Activated CD8-positive, alpha-beta T cell treated with anti-CD3 and anti-CD28 coated beads for 36 hours (primary cell): ENCODE data around the gene POU2AF3. TPM values are rescaled to one million over a fixed set of nuclear protein-coding genes. Genes with fewer than 3 reads are reported as not detected.

Experiments used
- ATAC-seq: fragments of 200-7000 bp; cut with Tn5 transposase; one replicate; pipeline ENCODE4 v1.10.0; 2021; ENCODE audit warnings: mild to moderate bottlenecking, moderate library complexity
- CTCF ChIA-PET: fragments of 350-600 bp; sonication (Branson Sonifier 250); formaldehyde crosslinking; loops from one replicate; lab custom pipeline; 2021; ENCODE audit warnings: antibody characterized with exemption; lab: Charles Lee
- POLR2A ChIA-PET: fragments of 350-600 bp; sonication (Branson Sonifier 250); formaldehyde crosslinking; loops from one replicate; lab custom pipeline; 2021; ENCODE audit warnings: antibody characterized with exemption; lab: Charles Lee
- DNase-seq: peaks from one replicate; pipeline ENCODE4 v3.0.0-alpha.2; 2020
- H3K27ac Mint-ChIP-seq: one replicate; pipeline ENCODE4 v1.8.0; 2021; ENCODE audit warnings: mild to moderate bottlenecking, mixed read lengths
- H3K27me3 Mint-ChIP-seq: one replicate; pipeline ENCODE4 v1.8.0; 2021; ENCODE audit warnings: mixed read lengths
- H3K36me3 Mint-ChIP-seq: one replicate; pipeline ENCODE4 v1.8.0; 2021; ENCODE audit warnings: low read depth, mixed read lengths
- H3K4me1 Mint-ChIP-seq: one replicate; pipeline ENCODE4 v1.8.0; 2021; ENCODE audit warnings: low read depth, mixed read lengths
- H3K4me3 Mint-ChIP-seq: one replicate; pipeline ENCODE4 v1.8.0; 2021; ENCODE audit warnings: mild to moderate bottlenecking, moderate library complexity, mixed read lengths
- H3K9me3 Mint-ChIP-seq: one replicate; pipeline ENCODE4 v1.8.0; 2021; ENCODE audit warnings: mixed read lengths
- intact Hi-C: fragments of 100-400 bp; cut with micrococcal nuclease; formaldehyde crosslinking; loops from one replicate; pipeline ENCODE4 v1.10.0; 2022
- total RNA-seq, 2 experiments: library from RNA; stranded (reverse); gene quantifications; one replicate each; pipeline ENCODE4 v1.2.3, GENCODE V29; 2021
- TF ChIP-seq, protein P1 (sequence below): fragments of 200-600 bp; IDR thresholded peaks from one replicate; pipeline ENCODE4 v1.8.0; 2022; ENCODE audit warnings: antibody characterized with exemption, mild to moderate bottlenecking

The POU2AF3 gene
- total RNA-seq, 2 experiments from 2014 or later = not detected

DNA sequence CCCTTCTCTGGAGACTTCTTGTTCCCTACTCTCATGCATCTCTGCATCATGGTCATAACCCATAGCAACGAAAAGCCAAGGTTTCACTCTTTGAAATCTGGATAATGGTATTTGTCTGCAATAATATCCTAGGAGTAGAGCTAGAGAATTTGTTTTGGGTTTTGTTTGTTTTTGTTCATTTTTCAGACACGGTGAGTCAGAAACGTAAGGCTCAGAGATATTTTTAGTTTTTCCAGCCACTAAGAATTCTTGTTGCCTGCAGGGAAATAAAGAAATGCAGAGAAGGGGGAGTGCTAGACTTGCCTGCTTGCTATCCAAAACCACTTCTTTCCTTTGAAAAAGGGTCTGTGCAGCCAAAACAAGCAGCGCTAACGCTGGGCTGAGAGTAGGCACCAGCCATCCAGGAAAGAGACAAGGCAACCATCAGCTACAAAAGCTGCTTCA is 26.0 kb downstream of the POU2AF3 start:
- no peak overlapping the region for H3K4me3 Mint-ChIP-seq
- H3K9me3 Mint-ChIP-seq = no peaks in the 10 kb centered on the region
- H3K36me3 Mint-ChIP-seq = no peaks in the 10 kb centered on the region
- intact Hi-C loops = no loop called here
- TF ChIP-seq, protein P1, sequence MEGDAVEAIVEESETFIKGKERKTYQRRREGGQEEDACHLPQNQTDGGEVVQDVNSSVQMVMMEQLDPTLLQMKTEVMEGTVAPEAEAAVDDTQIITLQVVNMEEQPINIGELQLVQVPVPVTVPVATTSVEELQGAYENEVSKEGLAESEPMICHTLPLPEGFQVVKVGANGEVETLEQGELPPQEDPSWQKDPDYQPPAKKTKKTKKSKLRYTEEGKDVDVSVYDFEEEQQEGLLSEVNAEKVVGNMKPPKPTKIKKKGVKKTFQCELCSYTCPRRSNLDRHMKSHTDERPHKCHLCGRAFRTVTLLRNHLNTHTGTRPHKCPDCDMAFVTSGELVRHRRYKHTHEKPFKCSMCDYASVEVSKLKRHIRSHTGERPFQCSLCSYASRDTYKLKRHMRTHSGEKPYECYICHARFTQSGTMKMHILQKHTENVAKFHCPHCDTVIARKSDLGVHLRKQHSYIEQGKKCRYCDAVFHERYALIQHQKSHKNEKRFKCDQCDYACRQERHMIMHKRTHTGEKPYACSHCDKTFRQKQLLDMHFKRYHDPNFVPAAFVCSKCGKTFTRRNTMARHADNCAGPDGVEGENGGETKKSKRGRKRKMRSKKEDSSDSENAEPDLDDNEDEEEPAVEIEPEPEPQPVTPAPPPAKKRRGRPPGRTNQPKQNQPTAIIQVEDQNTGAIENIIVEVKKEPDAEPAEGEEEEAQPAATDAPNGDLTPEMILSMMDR = no peak
- no peak overlapping the region for H3K27ac Mint-ChIP-seq
- H3K27me3 Mint-ChIP-seq = peaks cover 3% of the 10 kb centered on the region
- ATAC-seq (no peak), DNase-seq (no peak)
- POLR2A ChIA-PET = no interaction called here
- H3K4me1 Mint-ChIP-seq = peaks cover 2% of the 10 kb centered on the region
- CTCF ChIA-PET = interaction anchor here (0.6 to 2.3 kb wide), 3 partner anchors 8 to 105 kb away, joined by 3 to 8 read pairs (median 3); no protein-coding TSS in a partner anchor

DNA sequence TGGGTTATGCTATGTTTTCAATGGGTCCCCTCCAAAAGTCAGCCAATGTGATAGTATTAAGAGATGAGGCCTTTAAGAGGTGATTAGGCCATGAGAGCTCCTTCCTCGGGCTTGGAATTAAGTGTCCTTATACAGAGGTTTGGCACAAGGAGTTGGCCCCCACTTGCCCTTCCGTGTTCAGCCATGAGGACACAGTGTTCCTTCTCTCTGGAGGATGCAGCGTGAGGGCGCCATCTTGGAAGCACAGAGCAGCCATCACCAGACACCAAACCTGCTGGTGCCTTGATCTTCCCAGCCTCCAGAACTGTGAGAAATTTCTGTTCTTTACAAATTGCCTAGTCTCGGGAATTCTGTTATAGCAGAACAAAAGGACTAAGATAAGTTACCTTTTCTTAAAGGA is 26.9 kb downstream of the POU2AF3 start:
- ATAC-seq (no peak), DNase-seq (no peak)
- Mint-ChIP-seq H3K9me3 (no peaks in the 10 kb centered on the region), H3K4me1 (peaks cover 2% of the 10 kb centered on the region), H3K27ac (no peak overlapping the region), H3K27me3 (peaks cover 3% of the 10 kb centered on the region), H3K36me3 (no peaks in the 10 kb centered on the region), H3K4me3 (no peak overlapping the region)
- TF ChIP-seq, protein P1 = no peak
- ChIA-PET POLR2A (no interaction called here), CTCF (no interaction called here)
- intact Hi-C loops = no loop called here

DNA sequence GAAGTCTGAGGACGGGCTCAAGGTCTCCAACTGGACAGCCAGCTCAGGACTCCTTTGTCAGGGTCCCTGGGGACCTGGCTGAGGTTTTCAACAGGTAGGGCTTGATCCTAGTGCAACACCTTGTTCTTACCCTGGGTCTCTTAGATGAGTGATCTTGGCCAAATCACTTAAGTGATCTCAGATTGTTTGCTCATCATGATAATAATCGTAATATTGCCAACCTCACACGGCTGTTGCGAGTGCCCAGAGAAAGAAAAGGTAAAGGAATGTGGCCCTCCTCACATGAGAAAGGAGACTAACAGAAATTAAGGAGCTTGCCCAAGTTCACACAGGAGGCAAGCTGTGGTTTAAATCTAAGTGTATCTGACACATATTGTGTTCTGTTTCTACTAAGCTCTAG is 28.5 kb downstream of the POU2AF3 start:
- H3K4me3 Mint-ChIP-seq = no peak overlapping the region
- peaks cover 2% of the 10 kb centered on the region for H3K4me1 Mint-ChIP-seq
- no peak for DNase-seq
- no peaks in the 10 kb centered on the region for H3K36me3 Mint-ChIP-seq
- no peak overlapping the region for H3K27ac Mint-ChIP-seq
- intact Hi-C loops = no loop called here
- H3K9me3 Mint-ChIP-seq = no peaks in the 10 kb centered on the region
- TF ChIP-seq, protein P1 = no peak
- CTCF ChIA-PET = interaction anchor here (0.8 to 3.1 kb wide), 3 partner anchors 43 to 102 kb away, joined by 3 to 12 read pairs (median 4); no protein-coding TSS in a partner anchor
- peaks cover 1% of the 10 kb centered on the region for H3K27me3 Mint-ChIP-seq
- POLR2A ChIA-PET = no interaction called here
- ATAC-seq = no peak

DNA sequence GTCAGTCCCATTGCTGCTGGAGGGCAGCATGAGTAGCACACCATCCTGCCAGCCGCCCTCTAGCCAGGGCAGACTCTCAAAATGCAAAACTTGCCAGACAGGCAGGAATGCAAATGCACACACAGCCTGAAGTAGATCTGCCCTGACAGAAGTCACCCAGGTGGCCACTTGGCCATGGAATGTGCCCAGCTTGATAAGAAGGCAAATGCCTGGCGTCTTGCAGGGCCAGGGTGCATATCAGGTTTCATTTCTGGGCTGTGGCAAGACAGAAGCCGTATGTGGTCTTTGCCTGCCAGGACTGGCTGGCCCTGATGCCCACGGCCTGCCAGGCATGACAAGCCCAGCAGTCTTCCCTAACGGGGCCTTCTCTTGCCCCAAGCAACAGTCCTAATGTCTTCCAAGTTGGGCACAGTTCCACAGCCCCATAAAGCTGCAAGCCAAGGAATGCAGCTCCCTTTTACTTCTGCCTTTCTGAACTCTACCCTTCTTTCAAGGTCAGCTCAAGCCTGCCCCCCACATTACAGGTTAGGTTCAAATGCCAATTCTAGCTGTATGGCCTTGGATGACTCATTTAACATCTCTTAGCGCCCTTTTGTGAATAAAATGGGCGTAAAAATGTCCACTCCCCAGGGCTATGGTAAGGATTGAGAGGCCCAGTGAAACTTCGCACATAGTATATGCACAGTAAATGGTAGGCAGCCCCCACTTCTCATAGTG is 29.7 kb downstream of the POU2AF3 start:
- no peak for DNase-seq
- H3K9me3 Mint-ChIP-seq = no peaks in the 10 kb centered on the region
- peak; percentile 10 for ATAC-seq
- TF ChIP-seq, protein P1 = no peak
- H3K4me1 Mint-ChIP-seq = peaks cover 2% of the 10 kb centered on the region
- H3K36me3 Mint-ChIP-seq = no peaks in the 10 kb centered on the region
- no peaks in the 10 kb centered on the region for H3K27me3 Mint-ChIP-seq
- H3K4me3 Mint-ChIP-seq = no peak overlapping the region
- intact Hi-C loops = no loop called here
- no peak overlapping the region for H3K27ac Mint-ChIP-seq
- POLR2A ChIA-PET = no interaction called here
- CTCF ChIA-PET = interaction anchor here (0.7 to 3.1 kb wide), 2 partner anchors 44 to 101 kb away, joined by 3 to 12 read pairs; no protein-coding TSS in a partner anchor
